C4-2B (cell line): ENCODE results near the gene ADARB2.

Experiments
- H3K27ac ChIP-seq: fragments of 450-650 bp; 2 replicates; pipeline ENCODE4 v1.5.1; 2017
- ZFX ChIP-seq: fragments of 450-650 bp; IDR thresholded peaks from 2 replicates; pipeline ENCODE4 v1.6.1; 2017
- TF ChIP-seq, protein P1 (sequence below): fragments of 450-650 bp; conservative IDR thresholded peaks from 2 replicates; pipeline ENCODE4 v1.5.1; 2017; ENCODE audit warnings: mild to moderate bottlenecking

The ADARB2 gene

DNA sequence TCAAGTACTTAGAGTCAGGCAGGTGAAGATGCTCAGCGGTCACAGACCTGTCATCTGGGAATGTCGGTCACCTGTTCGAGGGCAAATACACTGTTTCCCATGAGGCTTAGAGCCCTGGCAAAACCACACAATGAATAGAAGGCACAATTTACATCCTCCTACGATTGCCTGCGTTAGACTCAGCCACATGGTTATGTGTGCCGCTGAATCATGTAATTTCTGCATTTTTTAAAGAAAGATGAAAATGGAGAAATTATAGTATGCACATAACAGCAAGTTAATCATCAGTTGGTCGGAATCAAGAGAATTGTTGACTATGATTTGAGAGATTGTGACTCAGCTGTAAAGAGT lies 158.2 kb downstream of the ADARB2 start:
- H3K27ac ChIP-seq = no peak overlapping the region
- TF ChIP-seq, protein P1, sequence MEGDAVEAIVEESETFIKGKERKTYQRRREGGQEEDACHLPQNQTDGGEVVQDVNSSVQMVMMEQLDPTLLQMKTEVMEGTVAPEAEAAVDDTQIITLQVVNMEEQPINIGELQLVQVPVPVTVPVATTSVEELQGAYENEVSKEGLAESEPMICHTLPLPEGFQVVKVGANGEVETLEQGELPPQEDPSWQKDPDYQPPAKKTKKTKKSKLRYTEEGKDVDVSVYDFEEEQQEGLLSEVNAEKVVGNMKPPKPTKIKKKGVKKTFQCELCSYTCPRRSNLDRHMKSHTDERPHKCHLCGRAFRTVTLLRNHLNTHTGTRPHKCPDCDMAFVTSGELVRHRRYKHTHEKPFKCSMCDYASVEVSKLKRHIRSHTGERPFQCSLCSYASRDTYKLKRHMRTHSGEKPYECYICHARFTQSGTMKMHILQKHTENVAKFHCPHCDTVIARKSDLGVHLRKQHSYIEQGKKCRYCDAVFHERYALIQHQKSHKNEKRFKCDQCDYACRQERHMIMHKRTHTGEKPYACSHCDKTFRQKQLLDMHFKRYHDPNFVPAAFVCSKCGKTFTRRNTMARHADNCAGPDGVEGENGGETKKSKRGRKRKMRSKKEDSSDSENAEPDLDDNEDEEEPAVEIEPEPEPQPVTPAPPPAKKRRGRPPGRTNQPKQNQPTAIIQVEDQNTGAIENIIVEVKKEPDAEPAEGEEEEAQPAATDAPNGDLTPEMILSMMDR = no peak

DNA sequence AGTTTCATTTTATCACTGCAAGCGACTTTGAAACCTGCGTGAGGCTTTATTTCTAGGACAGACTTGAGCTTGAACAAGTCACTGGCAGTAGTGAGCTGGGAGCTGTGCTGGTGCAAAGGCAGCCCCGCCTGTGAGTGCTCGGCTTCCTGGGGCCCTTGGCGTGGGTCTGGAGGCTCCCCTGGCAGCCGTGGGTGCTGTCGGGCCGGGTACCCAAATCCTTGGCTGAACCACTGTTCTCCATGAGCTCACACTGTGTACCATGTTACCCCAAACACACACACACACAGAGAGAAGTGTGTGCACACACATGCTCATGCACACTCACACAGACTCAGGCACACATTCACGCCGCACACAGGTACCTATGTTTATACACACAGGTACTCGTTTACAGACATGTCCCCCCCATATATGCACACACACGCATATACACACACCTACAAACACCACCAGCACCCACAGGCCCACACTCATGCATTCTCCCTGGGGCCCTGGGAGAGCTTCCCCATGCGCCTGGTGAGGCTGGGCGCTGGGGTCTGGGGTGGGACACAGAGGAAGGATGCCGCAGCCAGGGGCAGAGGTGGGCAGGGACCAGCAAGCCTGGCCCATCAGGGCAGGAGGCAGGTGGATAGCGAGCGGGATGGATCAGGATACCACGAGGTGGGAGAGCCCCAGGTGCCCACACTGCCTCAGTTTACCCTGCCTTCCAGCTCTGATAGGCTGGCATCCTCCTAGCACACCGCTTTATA lies 158.8 kb downstream of the ADARB2 start:
- TF ChIP-seq, protein P1 = no peak
- TF ChIP-seq ZFX = no peak
- H3K27ac ChIP-seq = no peak overlapping the region

DNA sequence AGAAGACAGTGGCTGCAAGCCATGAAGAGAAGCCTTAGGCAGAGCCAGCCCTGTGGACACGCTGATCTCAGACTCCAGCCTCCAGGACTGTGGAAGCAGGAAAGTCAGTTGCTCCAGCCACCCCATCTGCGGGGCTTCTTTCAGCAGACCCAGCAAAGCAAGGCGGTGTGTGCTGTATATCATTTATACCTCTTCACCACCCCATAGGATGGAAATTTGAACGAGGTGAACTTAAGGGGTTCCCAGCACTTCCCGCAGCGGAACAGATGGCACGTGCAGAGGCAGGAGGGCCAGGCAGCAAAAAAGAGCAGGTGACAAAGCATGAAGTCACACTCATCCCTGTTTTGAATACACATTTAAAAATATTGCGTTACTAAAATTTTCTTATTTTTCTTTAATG lies 159.4 kb downstream of the ADARB2 start:
- no peak for TF ChIP-seq ZFX
- TF ChIP-seq, protein P1 = no peak
- H3K27ac ChIP-seq = no peak overlapping the region

DNA sequence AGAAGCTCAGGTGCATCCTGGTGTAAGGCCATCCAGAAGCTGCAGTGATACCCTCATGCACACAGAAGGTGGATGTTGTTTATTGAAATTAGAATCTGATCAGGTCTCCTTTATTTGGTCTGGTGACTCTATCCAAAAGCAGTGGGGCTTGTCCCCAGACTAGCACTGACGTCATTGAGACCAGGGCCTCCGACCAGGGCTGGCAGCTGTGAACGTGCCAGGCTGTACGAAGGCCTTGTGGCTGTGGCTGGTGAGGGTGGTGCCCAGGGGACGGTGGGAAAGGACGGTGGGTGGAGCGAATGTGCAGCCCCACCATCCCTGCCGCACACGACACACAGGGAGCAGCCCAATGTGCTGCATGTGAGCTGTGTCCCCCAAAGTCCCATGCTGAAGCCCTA lies 160.0 kb downstream of the ADARB2 start:
- H3K27ac ChIP-seq = no peak overlapping the region
- TF ChIP-seq, protein P1 = no peak

DNA sequence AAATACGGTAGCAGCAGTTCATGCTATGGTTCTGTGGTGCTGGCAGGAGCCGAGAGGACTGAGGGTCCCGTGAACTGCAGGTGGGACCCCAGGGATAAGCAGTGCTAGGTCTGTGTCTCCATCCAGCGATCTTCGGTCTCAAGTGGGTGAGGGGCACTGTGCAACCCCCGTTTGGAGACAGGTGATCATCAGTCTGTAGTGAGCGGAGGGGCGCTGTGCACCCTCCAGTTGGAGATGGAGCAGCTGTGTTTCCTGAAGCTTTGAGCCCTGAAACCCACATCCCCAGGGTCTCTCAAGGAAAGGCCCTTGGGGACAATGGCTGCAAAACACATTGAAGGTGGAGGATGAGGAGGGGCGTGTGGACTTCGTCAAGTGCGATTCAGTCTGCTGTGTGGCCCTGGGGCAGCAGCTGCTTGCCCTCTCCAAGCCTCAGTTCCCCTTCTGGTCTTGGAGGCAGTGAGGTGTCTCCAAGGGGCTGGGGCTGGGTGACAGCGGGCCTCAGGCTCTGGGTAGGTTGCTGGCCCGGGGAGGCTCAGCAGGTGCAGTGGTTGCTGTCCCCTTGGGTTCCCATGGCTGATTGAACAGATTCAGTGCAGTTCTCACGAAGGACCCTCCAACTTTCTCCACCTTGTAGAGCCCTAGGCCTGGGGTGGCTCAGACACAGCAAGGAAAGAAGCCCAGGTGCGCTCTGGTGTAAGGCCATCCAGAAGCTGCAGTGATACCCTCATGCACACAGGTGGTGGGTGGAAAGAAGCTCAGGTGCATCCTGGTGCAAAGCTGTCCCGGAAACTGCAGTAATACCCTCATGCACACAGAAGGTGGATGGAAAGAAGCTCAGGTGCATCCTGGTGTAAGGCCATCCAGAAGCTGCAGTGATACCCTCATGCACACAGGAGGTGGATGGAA lies 160.6 kb downstream of the ADARB2 start:
- H3K27ac ChIP-seq = no peak overlapping the region
- TF ChIP-seq, protein P1 = no peak
- TF ChIP-seq ZFX = no peak

DNA sequence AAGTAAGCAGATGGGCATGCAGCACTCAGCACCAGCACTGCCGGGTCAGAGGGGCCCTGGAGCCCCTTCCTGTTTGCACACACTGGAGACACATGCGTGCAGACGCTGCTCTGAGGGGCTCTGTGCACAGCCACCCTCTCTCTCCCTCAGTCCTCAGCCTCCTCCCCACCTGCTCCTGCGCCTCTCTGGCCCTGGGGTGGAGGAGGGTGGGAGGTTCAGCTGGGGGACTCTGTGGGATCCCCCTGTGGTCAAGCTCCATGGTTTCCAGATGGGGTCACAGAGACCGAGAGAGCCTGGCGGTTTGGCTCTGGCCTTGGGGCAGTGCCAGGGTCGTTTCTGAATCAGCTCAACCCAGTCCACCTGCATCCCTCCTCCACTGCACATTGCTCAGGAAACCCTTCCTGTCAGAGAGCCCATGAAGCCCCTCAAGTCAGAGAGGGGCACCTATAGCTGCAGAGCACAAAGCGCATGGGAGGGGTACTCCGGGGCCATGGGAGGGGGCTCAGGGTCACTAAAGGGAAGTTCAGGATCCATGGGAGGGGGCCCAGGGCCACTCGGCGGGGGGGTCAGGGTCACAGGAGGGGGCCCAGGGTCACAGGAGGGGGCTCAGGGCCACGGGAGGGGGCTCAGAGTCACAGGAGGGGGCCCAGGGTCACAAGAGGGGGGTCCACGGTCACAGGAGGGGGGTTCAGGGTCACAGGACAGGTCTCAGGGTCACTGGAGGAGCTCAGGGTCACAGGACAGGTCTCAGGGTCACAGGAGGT lies 161.7 kb downstream of the ADARB2 start:
- no peak overlapping the region for H3K27ac ChIP-seq
- TF ChIP-seq ZFX = no peak
- TF ChIP-seq, protein P1 = no peak
